HG02981 (cell line): ENCODE results near the gene SEMA3F.

ENCODE experiments used
- ATAC-seq: cut with Tn5 transposase; IDR thresholded peaks from one replicate; pipeline ENCODE4 v1.9.1; 2021; ENCODE audit warnings: mild to moderate bottlenecking, moderate library complexity; ENCODE audit not compliant: unreplicated experiment

Gene SEMA3F

GRCh38 chr3:50132421-50133282, 22.5 kb upstream of the SEMA3F start:
- no peak for ATAC-seq

- ATAC-seq = no peak
Observed at GRCh38 chr3:50133283-50133615, 21.9 kb upstream of the SEMA3F start.

- ATAC-seq = no peak
Observed at GRCh38 chr3:50134367-50134766, 20.8 kb upstream of the SEMA3F start.

- no peak for ATAC-seq
Observed at GRCh38 chr3:50135964-50136363, 19.2 kb upstream of the SEMA3F start.

- no peak for ATAC-seq
Observed at GRCh38 chr3:50136714-50137405, 18.3 kb upstream of the SEMA3F start.

- ATAC-seq = no peak
Observed at GRCh38 chr3:50137531-50137930, 17.6 kb upstream of the SEMA3F start.

- ATAC-seq = no peak
Observed at GRCh38 chr3:50138266-50139200, 16.6 kb upstream of the SEMA3F start.

- no peak for ATAC-seq
Observed at GRCh38 chr3:50139308-50139707, 15.8 kb upstream of the SEMA3F start.

- no peak for ATAC-seq
Observed at GRCh38 chr3:50139718-50140423, 15.3 kb upstream of the SEMA3F start.

- ATAC-seq = no peak
Observed at GRCh38 chr3:50140990-50141389, 14.1 kb upstream of the SEMA3F start.

GRCh38 chr3:50146316-50146901, 8.7 kb upstream of the SEMA3F start:
- ATAC-seq = no peak

GRCh38 chr3:50147016-50147415, 8.1 kb upstream of the SEMA3F start:
- no peak for ATAC-seq

- no peak for ATAC-seq
Observed at GRCh38 chr3:50147447-50147846, 7.7 kb upstream of the SEMA3F start.

- no peak for ATAC-seq
Observed at GRCh38 chr3:50147861-50148260, 7.3 kb upstream of the SEMA3F start.

- ATAC-seq = no peak
Observed at GRCh38 chr3:50150404-50150750, 4.7 kb upstream of the SEMA3F start.

- ATAC-seq = no peak
Observed at GRCh38 chr3:50150863-50151686, 4.0 kb upstream of the SEMA3F start.

- no peak for ATAC-seq
Observed at GRCh38 chr3:50151728-50152127, 3.4 kb upstream of the SEMA3F start.

GRCh38 chr3:50153782-50154475, 1.2 kb upstream of the SEMA3F start:
- no peak for ATAC-seq

- ATAC-seq = peak; percentile 32
Observed at GRCh38 chr3:50154476-50154839, 666 bp upstream of the SEMA3F start.
